Thyroid gland (tissue), 4 donors: ENCODE measurements around the gene RNF11. TPM values are rescaled to one million over a fixed set of nuclear protein-coding genes. Genes with fewer than 3 reads are reported as not detected.

Experiments used
- DNase-seq, 2 donors: peaks; one replicate each; pipeline ENCODE4 v3.0.0-alpha.2; 2019
- H3K27ac ChIP-seq, 3 donors: fragments of 200-600 bp; sonication (generic); 1 replicate in 2 of 3; 2 replicates in 1 of 3; pipeline ENCODE4 v1.5.1; 2016 to 2019; ENCODE audit warnings: mild to moderate bottlenecking in 1 of 3, moderate library complexity in 1 of 3
- H3K27me3 ChIP-seq: fragments of 200-600 bp; sonication (generic); one replicate; pipeline ENCODE4 v1.5.1; 2019
- H3K36me3 ChIP-seq, 2 donors: fragments of 200-600 bp; sonication (generic); one replicate each; pipeline ENCODE4 v1.5.1; 2016 to 2019
- H3K4me1 ChIP-seq, 2 donors: fragments of 200-600 bp; sonication (generic); one replicate each; pipeline ENCODE4 v1.5.1; 2017 to 2019
- H3K4me3 ChIP-seq, 3 donors: fragments of 200-600 bp; sonication (generic); replicated peaks in 1 of 3; 1 replicate in 2 of 3; 2 replicates in 1 of 3; pipeline ENCODE4 v1.5.1; 2016; ENCODE audit warnings: mild to moderate bottlenecking in 1 of 3
- H3K9me3 ChIP-seq: fragments of 200-600 bp; sonication (generic); one replicate; pipeline ENCODE4 v1.5.1; 2017
- CTCF ChIP-seq, 6 experiments: fragments of 200-600 bp in 3 of 6; fragments of 450-650 bp in 3 of 6; sonication (generic) in 3 of 6; IDR thresholded peaks; one replicate each; pipeline ENCODE4 v1.5.1; 2016 to 2019; ENCODE audit warnings: antibody characterized with exemption in 6 of 6, mild to moderate bottlenecking in 2 of 6, inconsistent platforms in 1 of 6, moderate library complexity in 1 of 6
- POLR2A ChIP-seq, 2 donors: fragments of 450-650 bp; IDR thresholded peaks; one replicate each; pipeline ENCODE4 v1.6.1; 2017; ENCODE audit warnings: antibody characterized with exemption in 2 of 2, mild to moderate bottlenecking in 2 of 2, moderate library complexity in 1 of 2
- WGBS, 2 donors: methylation state at CpG; one replicate each; pipeline ENCODE4 v1.1.5; 2017; 5-methylcytosine and 5-hydroxymethylcytosine counted together
- intact Hi-C: fragments of 100-400 bp; cut with DNase I; formaldehyde crosslinking; loops from one replicate; pipeline ENCODE4 v1.15.1; 2023
- total RNA-seq, 4 donors: library from RNA; depleted of rRNA; stranded (reverse); fragments of >200 nt; gene quantifications; one replicate each; pipeline ENCODE4 v1.2.3, GENCODE V29; 2016

RNF11 gene
- total RNA-seq, 4 donors from 2014 or later, result 113 to 134 (median 115) TPM

- DNase-seq, result peak; percentile 89 to 93
- intact Hi-C loops, result loop anchor here (10.0 kb wide), 1 partner anchor 60 kb away; no protein-coding TSS in a partner anchor
- WGBS, 2 donors, result 38 to 44% methylated on average over 8 of the region's 8 CpGs
- H3K36me3 ChIP-seq, result no peaks in the 10 kb centered on the region
- TF ChIP-seq CTCF (IDR thresholded peaks at IDR 0.05) (no peak), POLR2A (IDR thresholded peaks at IDR 0.05) (peak in 1 of 2 donors; percentile 59)
- peak overlapping the region; percentile 94 to 97 (median 97) for H3K27ac ChIP-seq
- peaks cover 18 to 29% of the 10 kb centered on the region in 2 donors for H3K4me1 ChIP-seq
- H3K9me3 ChIP-seq, result no peaks in the 10 kb centered on the region
- H3K27me3 ChIP-seq, result no peaks in the 10 kb centered on the region
- H3K4me3 ChIP-seq, result peak overlapping the region in 1 of 3 donors; percentile 95
Measured at GRCh38 chr1:51234721-51235425, 1.2 kb upstream of the RNF11 start.

- peak overlapping the region; percentile 94 to 97 (median 97) for H3K27ac ChIP-seq
- H3K36me3 ChIP-seq, result no peaks in the 10 kb centered on the region
- no peaks in the 10 kb centered on the region for H3K27me3 ChIP-seq
- peak; percentile 43 to 44 for DNase-seq
- peaks cover 28 to 43% of the 10 kb centered on the region in 2 donors for H3K4me1 ChIP-seq
- TF ChIP-seq CTCF (IDR thresholded peaks at IDR 0.05) (no peak), POLR2A (IDR thresholded peaks at IDR 0.05) (no peak)
- peak overlapping the region; percentile 44 to 95 (median 90) for H3K4me3 ChIP-seq
- WGBS, 2 donors, result 0 to 1% methylated on average over 20 to 31 of the region's 54 CpGs
- intact Hi-C loops, result loop anchor here (10.0 kb wide), 1 partner anchor 58 kb away; no protein-coding TSS in a partner anchor
- no peaks in the 10 kb centered on the region for H3K9me3 ChIP-seq
Measured at GRCh38 chr1:51236531-51237350, 668 bp downstream of the RNF11 start.

- H3K27me3 ChIP-seq, result no peaks in the 10 kb centered on the region
- H3K27ac ChIP-seq, result peak overlapping the region; percentile 94 to 97 (median 97)
- TF ChIP-seq CTCF (IDR thresholded peaks at IDR 0.05) (no peak), POLR2A (IDR thresholded peaks at IDR 0.05) (peak in 1 of 2 donors; percentile 56)
- DNase-seq, result no peak
- H3K4me1 ChIP-seq, result peaks cover 28 to 43% of the 10 kb centered on the region in 2 donors
- intact Hi-C loops, result loop anchor here (10.0 kb wide), 1 partner anchor 57 kb away; no protein-coding TSS in a partner anchor
- peak overlapping the region in 2 of 3 donors; percentile 90 to 95 for H3K4me3 ChIP-seq
- H3K36me3 ChIP-seq, result no peaks in the 10 kb centered on the region
- 1 to 2% methylated on average over 9 of the region's 9 CpGs for WGBS, 2 donors
- H3K9me3 ChIP-seq, result no peaks in the 10 kb centered on the region
Measured at GRCh38 chr1:51237351-51238033, 1.4 kb downstream of the RNF11 start.

- peak; percentile 39 to 42 for DNase-seq
- peak overlapping the region; percentile 94 to 97 (median 97) for H3K27ac ChIP-seq
- H3K9me3 ChIP-seq, result no peaks in the 10 kb centered on the region
- no peaks in the 10 kb centered on the region for H3K27me3 ChIP-seq
- TF ChIP-seq CTCF (IDR thresholded peaks at IDR 0.05), result no peak
- no peak for TF ChIP-seq POLR2A (IDR thresholded peaks at IDR 0.05)
- H3K4me1 ChIP-seq, result peaks cover 28 to 43% of the 10 kb centered on the region in 2 donors
- intact Hi-C loops, result loop anchor here (10.0 kb wide), 1 partner anchor 57 kb away; no protein-coding TSS in a partner anchor
- H3K4me3 ChIP-seq, result peak overlapping the region in 2 of 3 donors; percentile 90 to 95
- WGBS, 2 donors, result 15 to 16% methylated on average over 7 of the region's 7 CpGs
- no peaks in the 10 kb centered on the region for H3K36me3 ChIP-seq
Measured at GRCh38 chr1:51238034-51238403, 1.9 kb downstream of the RNF11 start.
